ENCODE data around the gene SLCO4A1.
"Not testable (repeated sequence)": the region's sequence is repeated elsewhere in the genome, so short reads cannot be mapped to it uniquely, and the experiment has no call there.

Gene SLCO4A1

GRCh38 chr20:62623488-62624324 is 18.6 kb upstream of the SLCO4A1 start:
- no peak for DNase-seq

- no peak for DNase-seq
Measured at GRCh38 chr20:62624325-62624690, 18.0 kb upstream of the SLCO4A1 start.

- no peak for DNase-seq
Measured at GRCh38 chr20:62624719-62625453, 17.4 kb upstream of the SLCO4A1 start.

- no peak for DNase-seq
Measured at GRCh38 chr20:62625516-62625915, 16.8 kb upstream of the SLCO4A1 start.

GRCh38 chr20:62625921-62626547 is 16.3 kb upstream of the SLCO4A1 start:
- DNase-seq, result no peak

- not testable (repeated sequence) for DNase-seq
Measured at GRCh38 chr20:62627425-62627824, 14.9 kb upstream of the SLCO4A1 start.

- DNase-seq, result no peak
Measured at GRCh38 chr20:62627901-62628612, 14.2 kb upstream of the SLCO4A1 start.

GRCh38 chr20:62628691-62629090 is 13.6 kb upstream of the SLCO4A1 start:
- no peak for DNase-seq

GRCh38 chr20:62629864-62630470 is 12.3 kb upstream of the SLCO4A1 start:
- DNase-seq, result no peak

- no peak for DNase-seq
Measured at GRCh38 chr20:62631336-62632308, 10.7 kb upstream of the SLCO4A1 start.

- DNase-seq, result no peak
Measured at GRCh38 chr20:62632575-62633090, 9.7 kb upstream of the SLCO4A1 start.

GRCh38 chr20:62633598-62634329 is 8.5 kb upstream of the SLCO4A1 start:
- DNase-seq, result no peak

- DNase-seq, result no peak
Measured at GRCh38 chr20:62634330-62634967, 7.9 kb upstream of the SLCO4A1 start.

- no peak for DNase-seq
Measured at GRCh38 chr20:62635232-62635631, 7.1 kb upstream of the SLCO4A1 start.

GRCh38 chr20:62635852-62636251 is 6.5 kb upstream of the SLCO4A1 start:
- no peak for DNase-seq

- DNase-seq, result no peak
Measured at GRCh38 chr20:62636446-62636845, 5.9 kb upstream of the SLCO4A1 start.

GRCh38 chr20:62637110-62637509 is 5.2 kb upstream of the SLCO4A1 start:
- no peak for DNase-seq

GRCh38 chr20:62637521-62638054 is 4.7 kb upstream of the SLCO4A1 start:
- no peak for DNase-seq

- DNase-seq, result no peak
Measured at GRCh38 chr20:62638055-62638570, 4.2 kb upstream of the SLCO4A1 start.

Data from cerebellar nuclear complex (tissue), 1 donor.